ENCODE data around the gene TKT. TPM values are rescaled to one million over a fixed set of nuclear protein-coding genes. Genes with fewer than 3 reads are reported as not detected.

The TKT gene
- polyA plus RNA-seq, 2 of the 4 experiments (the other 2 are of a cell fraction): 628 to 1,457 TPM

DNA sequence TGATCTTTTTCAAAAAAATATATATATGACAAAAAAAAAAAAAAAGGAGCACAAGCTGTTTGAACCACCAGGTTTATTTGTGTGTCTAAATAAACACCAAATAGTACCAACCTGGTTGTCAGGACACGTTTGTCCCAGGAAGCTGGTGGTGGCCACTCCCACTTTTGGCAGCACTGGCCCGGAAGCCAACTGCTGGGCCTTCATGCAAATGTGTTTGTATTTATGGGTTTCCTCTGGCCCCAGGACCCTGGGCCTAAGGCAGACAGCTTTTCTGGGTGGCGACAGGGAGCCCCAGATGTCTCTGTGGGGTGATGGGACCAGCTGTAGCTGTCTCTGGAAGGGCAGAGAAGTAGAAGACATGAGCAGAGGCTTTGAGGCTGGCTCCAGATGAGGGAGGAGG, 63.2 kb downstream of the TKT start:
- Histone ChIP-seq H3K4me3 (no peak overlapping the region), H3K4me2 (no peak overlapping the region), H3K9me3 (no peaks in the 10 kb centered on the region), H3K4me1 (peaks cover 15% of the 10 kb centered on the region), H3K27ac (no peak overlapping the region)
- ChIA-PET CTCF (interaction anchor here (0.9 to 4.9 kb wide), 5 partner anchors 57 to 80 kb away, joined by 3 to 106 read pairs (median 4); no protein-coding TSS in a partner anchor), POLR2A (interaction anchor here (0.6 kb wide), 1 partner anchor 17 kb away, joined by 3 read pairs; no protein-coding TSS in a partner anchor)
- DNase-seq (ENCODE audit: low read depth in 1 of 2, low spot score in 1 of 2): no peak
- TF ChIP-seq CBX8 (IDR thresholded peaks at IDR 0.05) (no peak), JUN (IDR thresholded peaks at IDR 0.05) (no peak), HEYL (CRISPR knock-in tag; IDR thresholded peaks at IDR 0.05) (no peak), RNF2 (IDR thresholded peaks at IDR 0.05; ENCODE audit: borderline replicate concordance, low read depth) (no peak), RFX5 (IDR thresholded peaks at IDR 0.05) (no peak), NR3C1 (IDR thresholded peaks at IDR 0.05) (no peak)
- TF ChIP-seq, protein P1, sequence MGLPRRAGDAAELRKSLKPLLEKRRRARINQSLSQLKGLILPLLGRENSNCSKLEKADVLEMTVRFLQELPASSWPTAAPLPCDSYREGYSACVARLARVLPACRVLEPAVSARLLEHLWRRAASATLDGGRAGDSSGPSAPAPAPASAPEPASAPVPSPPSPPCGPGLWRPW (IDR thresholded peaks at IDR 0.05): no peak
- ATAC-seq: no peak
- FAIRE-seq: no peak
- 65% methylated on average over 3 of the region's 3 CpGs for WGBS (ENCODE audit: missing lambda C conversion rate)

DNA sequence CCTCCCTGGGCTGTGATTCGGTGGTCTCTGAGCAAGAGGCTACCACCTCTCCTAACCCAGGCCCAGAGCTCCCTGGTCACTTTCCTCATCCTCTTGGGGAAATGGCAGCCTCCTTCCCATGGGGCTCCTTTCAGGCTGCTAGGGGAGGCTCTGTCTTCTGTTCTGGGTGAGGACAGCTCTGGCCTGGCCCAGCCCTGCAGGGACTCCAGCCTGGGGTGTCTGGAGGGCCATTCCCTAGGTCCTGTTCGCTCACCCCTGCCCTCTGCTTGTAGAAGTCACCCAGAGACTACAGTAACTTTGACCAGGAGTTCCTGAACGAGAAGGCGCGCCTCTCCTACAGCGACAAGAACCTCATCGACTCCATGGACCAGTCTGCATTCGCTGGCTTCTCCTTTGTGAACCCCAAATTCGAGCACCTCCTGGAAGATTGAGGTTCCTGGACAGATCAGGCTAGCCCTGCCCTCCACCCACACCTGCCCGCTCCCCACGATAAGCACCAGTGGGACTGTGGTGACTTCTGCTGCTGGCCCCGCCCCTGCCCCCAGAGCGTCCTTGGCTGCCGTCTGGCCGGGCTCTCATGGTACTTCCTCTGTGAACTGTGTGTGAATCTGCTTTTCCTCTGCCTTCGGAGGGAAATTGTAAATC, 63.9 kb downstream of the TKT start:
- ATAC-seq: no peak
- WGBS (ENCODE audit: missing lambda C conversion rate): 93% methylated on average over 16 of the region's 16 CpGs
- TF ChIP-seq, protein P2, sequence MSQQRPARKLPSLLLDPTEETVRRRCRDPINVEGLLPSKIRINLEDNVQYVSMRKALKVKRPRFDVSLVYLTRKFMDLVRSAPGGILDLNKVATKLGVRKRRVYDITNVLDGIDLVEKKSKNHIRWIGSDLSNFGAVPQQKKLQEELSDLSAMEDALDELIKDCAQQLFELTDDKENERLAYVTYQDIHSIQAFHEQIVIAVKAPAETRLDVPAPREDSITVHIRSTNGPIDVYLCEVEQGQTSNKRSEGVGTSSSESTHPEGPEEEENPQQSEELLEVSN (IDR thresholded peaks at IDR 0.05; ENCODE audit: borderline replicate concordance, low read depth): no peak
- TF ChIP-seq MAZ (IDR thresholded peaks at IDR 0.05; ENCODE audit: borderline replicate concordance, low read depth, low read length): no peak
- TF ChIP-seq, protein P3, sequence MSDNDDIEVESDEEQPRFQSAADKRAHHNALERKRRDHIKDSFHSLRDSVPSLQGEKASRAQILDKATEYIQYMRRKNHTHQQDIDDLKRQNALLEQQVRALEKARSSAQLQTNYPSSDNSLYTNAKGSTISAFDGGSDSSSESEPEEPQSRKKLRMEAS (IDR thresholded peaks at IDR 0.05): no peak
- TF ChIP-seq HOXB5 (CRISPR knock-in tag; IDR thresholded peaks at IDR 0.05): no peak
- TF ChIP-seq, protein P4, sequence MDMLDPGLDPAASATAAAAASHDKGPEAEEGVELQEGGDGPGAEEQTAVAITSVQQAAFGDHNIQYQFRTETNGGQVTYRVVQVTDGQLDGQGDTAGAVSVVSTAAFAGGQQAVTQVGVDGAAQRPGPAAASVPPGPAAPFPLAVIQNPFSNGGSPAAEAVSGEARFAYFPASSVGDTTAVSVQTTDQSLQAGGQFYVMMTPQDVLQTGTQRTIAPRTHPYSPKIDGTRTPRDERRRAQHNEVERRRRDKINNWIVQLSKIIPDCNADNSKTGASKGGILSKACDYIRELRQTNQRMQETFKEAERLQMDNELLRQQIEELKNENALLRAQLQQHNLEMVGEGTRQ (IDR thresholded peaks at IDR 0.05): no peak
- no peak for TF ChIP-seq CBX2 (IDR thresholded peaks at IDR 0.05; ENCODE audit: borderline replicate concordance, low read depth)
- TF ChIP-seq HOXA7 (CRISPR knock-in tag; IDR thresholded peaks at IDR 0.05): no peak
- no peak for TF ChIP-seq PHF8 (IDR thresholded peaks at IDR 0.05; ENCODE audit: borderline replicate concordance, low read depth)
- ChIA-PET CTCF (interaction anchor here (0.6 to 4.9 kb wide), 5 partner anchors 27 to 78 kb away, joined by 3 to 106 read pairs (median 4); no protein-coding TSS in a partner anchor), POLR2A (no interaction called here)
- Histone ChIP-seq H3K4me3 (no peak overlapping the region), H3K9me3 (no peaks in the 10 kb centered on the region), H3K4me1 (peaks cover 14% of the 10 kb centered on the region), H3K4me2 (no peak overlapping the region), H3K27ac (no peak overlapping the region)
- FAIRE-seq: no peak
- no peak for DNase-seq (ENCODE audit: low read depth in 1 of 2, low spot score in 1 of 2)

DNA sequence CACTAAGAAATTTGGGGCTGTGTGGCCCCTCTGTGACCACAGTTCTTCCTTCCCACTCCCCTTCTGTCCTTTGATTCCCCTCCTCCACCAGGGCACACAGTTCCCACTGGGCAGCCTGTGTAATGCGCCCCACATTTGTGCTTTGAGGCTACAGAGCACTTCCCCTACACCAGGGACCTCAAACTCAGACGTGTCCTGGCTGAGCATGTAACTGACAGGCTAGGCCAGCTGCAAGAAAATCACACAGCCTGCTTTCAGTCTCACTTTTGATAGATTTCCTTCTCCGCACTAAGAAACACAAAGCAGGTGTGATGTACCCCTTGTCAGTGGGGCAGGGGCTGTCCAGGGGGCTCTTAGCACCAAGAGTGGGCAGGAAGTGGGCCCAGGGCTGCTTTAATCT, 65.2 kb downstream of the TKT start:
- CTCF ChIA-PET: interaction anchor here (0.6 to 3.5 kb wide), 4 partner anchors 10 to 105 kb away, joined by 3 to 14 read pairs (median 4); no protein-coding TSS in a partner anchor
- FAIRE-seq (no peak), DNase-seq (ENCODE audit: low read depth in 1 of 2, low spot score in 1 of 2) (no peak), ATAC-seq (no peak)
- POLR2A ChIA-PET: no interaction called here
- TF ChIP-seq EHF (CRISPR knock-in tag; IDR thresholded peaks at IDR 0.05) (no peak), KDM5A (IDR thresholded peaks at IDR 0.05) (no peak), GATA3 (IDR thresholded peaks at IDR 0.05; ENCODE audit: borderline replicate concordance) (no peak), CBX8 (IDR thresholded peaks at IDR 0.05) (no peak), RNF2 (IDR thresholded peaks at IDR 0.05; ENCODE audit: borderline replicate concordance, low read depth) (no peak), MYC (IDR thresholded peaks at IDR 0.05; ENCODE audit: borderline replicate concordance, low read length) (no peak), FOSB (CRISPR knock-in tag; IDR thresholded peaks at IDR 0.05) (no peak), CBX2 (IDR thresholded peaks at IDR 0.05; ENCODE audit: borderline replicate concordance, low read depth) (no peak), HOXA7 (CRISPR knock-in tag; IDR thresholded peaks at IDR 0.05) (no peak), RFX5 (IDR thresholded peaks at IDR 0.05) (no peak), RARB (CRISPR knock-in tag; IDR thresholded peaks at IDR 0.05) (no peak), SMC3 (IDR thresholded peaks at IDR 0.05) (no peak), RAD21 (conservative IDR thresholded peaks at IDR 0.05 in 1 of 2, IDR thresholded peaks at IDR 0.05 in 1 of 2) (no peak), JUN (IDR thresholded peaks at IDR 0.05) (no peak), NFE2L2 (conservative IDR thresholded peaks at IDR 0.05; ENCODE audit: low read length) (no peak), EHMT2 (IDR thresholded peaks at IDR 0.05; ENCODE audit: low read depth) (no peak)
- TF ChIP-seq, protein P5, sequence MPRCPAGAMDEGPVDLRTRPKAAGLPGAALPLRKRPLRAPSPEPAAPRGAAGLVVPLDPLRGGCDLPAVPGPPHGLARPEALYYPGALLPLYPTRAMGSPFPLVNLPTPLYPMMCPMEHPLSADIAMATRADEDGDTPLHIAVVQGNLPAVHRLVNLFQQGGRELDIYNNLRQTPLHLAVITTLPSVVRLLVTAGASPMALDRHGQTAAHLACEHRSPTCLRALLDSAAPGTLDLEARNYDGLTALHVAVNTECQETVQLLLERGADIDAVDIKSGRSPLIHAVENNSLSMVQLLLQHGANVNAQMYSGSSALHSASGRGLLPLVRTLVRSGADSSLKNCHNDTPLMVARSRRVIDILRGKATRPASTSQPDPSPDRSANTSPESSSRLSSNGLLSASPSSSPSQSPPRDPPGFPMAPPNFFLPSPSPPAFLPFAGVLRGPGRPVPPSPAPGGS (IDR thresholded peaks at IDR 0.05): no peak
- TF ChIP-seq, protein P1 (IDR thresholded peaks at IDR 0.05): no peak
- TF ChIP-seq, protein P2 (IDR thresholded peaks at IDR 0.05; ENCODE audit: borderline replicate concordance, low read depth): no peak
- Histone ChIP-seq H3K4me1 (peaks cover 2% of the 10 kb centered on the region; the same call in 2 of the 3 replicates), H3K4me2 (no peak overlapping the region), H3K4me3 (no peak overlapping the region), H3K27ac (no peak overlapping the region), H3K9me3 (no peaks in the 10 kb centered on the region)
- WGBS (ENCODE audit: missing lambda C conversion rate): 95% methylated on average over 3 of the region's 3 CpGs

Measured in A549 (cell line).